Measurements from ENCODE around the gene GOLGA3.
"Not testable (repeated sequence)": the region's sequence is repeated elsewhere in the genome, so short reads cannot be mapped to it uniquely, and the experiment has no call there.

Gene GOLGA3

GRCh38 chr12:132781938-132782337 lies 46.7 kb downstream of the GOLGA3 start:
- no peak overlapping the region for H3K4me3 ChIP-seq (ENCODE audit: low read depth, low read length)
- DNase-seq (ENCODE audit: low read depth), result no peak
- TF ChIP-seq MAX (IDR thresholded peaks at IDR 0.05; ENCODE audit: low read depth, low read length), result no peak
- TF ChIP-seq POLR2A (IDR thresholded peaks at IDR 0.05; ENCODE audit: extremely low read depth, insufficient read length), result no peak
- no peak for TF ChIP-seq CTCF (IDR thresholded peaks at IDR 0.05; ENCODE audit: low read depth, low read length)
- TF ChIP-seq MYC (IDR thresholded peaks at IDR 0.05; ENCODE audit: low read depth, low read length), result no peak

- no peak overlapping the region for H3K4me3 ChIP-seq (ENCODE audit: low read depth, low read length)
- no peak for DNase-seq (ENCODE audit: low read depth)
- TF ChIP-seq MAX (IDR thresholded peaks at IDR 0.05; ENCODE audit: low read depth, low read length) (no peak), POLR2A (IDR thresholded peaks at IDR 0.05; ENCODE audit: extremely low read depth, insufficient read length) (no peak), CTCF (IDR thresholded peaks at IDR 0.05; ENCODE audit: low read depth, low read length) (no peak), MYC (IDR thresholded peaks at IDR 0.05; ENCODE audit: low read depth, low read length) (no peak)
Measured at GRCh38 chr12:132779781-132780353, 48.8 kb downstream of the GOLGA3 start.

- no peak for DNase-seq (ENCODE audit: low read depth)
- TF ChIP-seq POLR2A (IDR thresholded peaks at IDR 0.05; ENCODE audit: extremely low read depth, insufficient read length), result no peak
- TF ChIP-seq MAX (IDR thresholded peaks at IDR 0.05; ENCODE audit: low read depth, low read length), result no peak
- TF ChIP-seq CTCF (IDR thresholded peaks at IDR 0.05; ENCODE audit: low read depth, low read length), result no peak
- TF ChIP-seq MYC (IDR thresholded peaks at IDR 0.05; ENCODE audit: low read depth, low read length), result no peak
- H3K4me3 ChIP-seq (ENCODE audit: low read depth, low read length), result no peak overlapping the region
Measured at GRCh38 chr12:132777614-132778013, 51.1 kb downstream of the GOLGA3 start.

- no peak overlapping the region for H3K4me3 ChIP-seq (ENCODE audit: low read depth, low read length)
- TF ChIP-seq MAX (IDR thresholded peaks at IDR 0.05; ENCODE audit: low read depth, low read length), result no peak
- no peak for TF ChIP-seq POLR2A (IDR thresholded peaks at IDR 0.05; ENCODE audit: extremely low read depth, insufficient read length)
- TF ChIP-seq CTCF (IDR thresholded peaks at IDR 0.05; ENCODE audit: low read depth, low read length), result no peak
- no peak for TF ChIP-seq MYC (IDR thresholded peaks at IDR 0.05; ENCODE audit: low read depth, low read length)
- no peak for DNase-seq (ENCODE audit: low read depth)
Measured at GRCh38 chr12:132776816-132777568, 51.7 kb downstream of the GOLGA3 start.

- DNase-seq (ENCODE audit: low read depth); H3K4me3 ChIP-seq (ENCODE audit: low read depth, low read length): not testable (repeated sequence)
Measured at GRCh38 chr12:132776230-132776625, 52.4 kb downstream of the GOLGA3 start.

GRCh38 chr12:132775502-132776229 lies 53.0 kb downstream of the GOLGA3 start:
- TF ChIP-seq MYC (IDR thresholded peaks at IDR 0.05; ENCODE audit: low read depth, low read length), result no peak
- no peak for DNase-seq (ENCODE audit: low read depth)

More at GRCh38 chr12:132775502-132776229, 53.0 kb downstream of the GOLGA3 start:
- no peak overlapping the region for H3K4me3 ChIP-seq (ENCODE audit: low read depth, low read length)

Data from NB4 (cell line).